SK-N-MC (cell line): Measurements from ENCODE around the gene AGXT2.

ENCODE experiments used
- EZH2 ChIP-seq: fragments of 200-600 bp; sonication (generic); IDR thresholded peaks from one replicate; pipeline ENCODE4 v1.6.1; 2017; ENCODE audit warnings: antibody characterized with exemption
- POLR2AphosphoS5 ChIP-seq: IDR thresholded peaks from 2 replicates; pipeline ENCODE4 v1.6.1; 2012; ENCODE audit warnings: mild to moderate bottlenecking, low read depth, low read length, borderline replicate concordance

DNA sequence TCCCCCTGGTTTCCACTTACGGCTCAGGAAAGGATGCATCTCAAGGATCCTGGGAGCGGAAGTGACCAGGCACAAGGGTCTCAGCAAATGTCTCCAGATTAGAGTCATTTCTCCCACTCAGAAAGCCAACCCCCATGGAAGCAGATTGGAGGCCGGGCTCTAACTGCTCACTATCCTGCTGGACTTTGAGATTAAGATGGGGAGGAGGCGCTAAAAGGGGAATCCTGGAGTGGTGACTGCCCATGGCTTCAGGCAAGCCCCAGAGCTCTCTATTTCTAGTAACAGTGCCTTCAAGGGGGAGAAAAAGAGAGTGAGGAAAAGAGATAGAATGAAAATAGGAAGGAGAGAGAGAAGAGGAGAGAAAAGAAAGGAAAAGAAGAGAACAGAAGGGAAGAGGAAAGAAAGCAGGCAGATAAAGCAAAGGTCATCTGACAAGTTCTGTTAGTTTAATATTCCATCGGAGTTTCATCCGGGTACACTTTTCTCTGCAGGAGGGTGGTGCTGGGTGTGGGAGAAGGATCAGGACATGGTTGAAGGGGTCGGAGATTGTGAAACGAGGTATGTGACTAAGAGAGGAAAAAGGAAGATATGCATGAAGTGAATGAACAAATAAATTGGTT, at the start of gene AGXT2:
- TF ChIP-seq POLR2AphosphoS5 (no peak), EZH2 (no peak)
